Activated CD8-positive, alpha-beta memory T cell treated with anti-CD3 and anti-CD28 coated beads, Interleukin-2, amount 50 U/mL, for 4 hours (primary cell): Measurements from ENCODE around the gene LNPEP.
"Not testable (repeated sequence)": the region's sequence is repeated elsewhere in the genome, so short reads cannot be mapped to it uniquely, and the experiment has no call there.

Source experiments
- DNase-seq: peaks from one replicate; pipeline ENCODE4 v3.0.0-alpha.2; 2020

Gene LNPEP

DNA sequence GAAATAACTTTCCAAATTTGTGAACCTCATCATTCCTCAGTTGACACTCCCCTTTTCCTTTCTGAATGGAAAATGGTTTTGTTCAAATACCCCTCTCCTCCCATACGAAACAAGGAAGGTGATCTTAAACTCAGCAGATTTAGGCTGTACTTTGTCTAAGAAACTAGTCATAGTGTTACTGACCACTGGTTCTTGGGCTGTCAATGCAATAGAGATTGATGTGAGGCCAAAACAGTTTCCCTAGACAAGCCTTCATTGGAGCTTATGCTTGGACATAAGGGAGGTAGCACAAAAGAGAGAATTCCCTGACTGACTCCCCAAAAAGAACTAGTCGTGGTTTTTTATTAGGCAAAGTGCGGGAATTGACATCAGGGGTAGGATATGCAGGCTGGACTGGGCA lies 5.3 kb upstream of the LNPEP start:
- DNase-seq, result no peak

GRCh38 chr5:96931037-96931436 lies 4.8 kb upstream of the LNPEP start:
- not testable (repeated sequence) for DNase-seq

DNA sequence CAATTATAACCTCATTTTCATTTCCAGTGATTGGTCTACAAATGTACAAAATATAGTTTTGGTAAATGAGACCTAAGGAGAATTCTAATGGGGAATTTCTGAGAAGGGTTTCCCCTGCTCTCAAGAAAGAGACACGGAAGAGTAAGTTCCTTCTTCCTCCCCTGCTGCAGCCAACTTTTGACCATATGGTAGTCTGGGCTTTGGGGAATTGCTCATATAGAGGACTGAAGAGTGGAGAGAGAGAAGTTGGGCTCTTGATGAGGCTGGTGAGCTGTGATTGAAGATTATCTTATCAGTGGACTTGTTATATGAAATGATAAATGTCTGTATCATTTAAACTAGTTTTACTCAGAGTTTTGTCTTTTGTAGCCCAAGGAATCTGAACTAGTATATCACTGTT lies 4.3 kb upstream of the LNPEP start:
- no peak for DNase-seq

- no peak for DNase-seq
These were observed 3.9 kb upstream of the LNPEP start for GRCh38 chr5:96932026-96932425.

DNA sequence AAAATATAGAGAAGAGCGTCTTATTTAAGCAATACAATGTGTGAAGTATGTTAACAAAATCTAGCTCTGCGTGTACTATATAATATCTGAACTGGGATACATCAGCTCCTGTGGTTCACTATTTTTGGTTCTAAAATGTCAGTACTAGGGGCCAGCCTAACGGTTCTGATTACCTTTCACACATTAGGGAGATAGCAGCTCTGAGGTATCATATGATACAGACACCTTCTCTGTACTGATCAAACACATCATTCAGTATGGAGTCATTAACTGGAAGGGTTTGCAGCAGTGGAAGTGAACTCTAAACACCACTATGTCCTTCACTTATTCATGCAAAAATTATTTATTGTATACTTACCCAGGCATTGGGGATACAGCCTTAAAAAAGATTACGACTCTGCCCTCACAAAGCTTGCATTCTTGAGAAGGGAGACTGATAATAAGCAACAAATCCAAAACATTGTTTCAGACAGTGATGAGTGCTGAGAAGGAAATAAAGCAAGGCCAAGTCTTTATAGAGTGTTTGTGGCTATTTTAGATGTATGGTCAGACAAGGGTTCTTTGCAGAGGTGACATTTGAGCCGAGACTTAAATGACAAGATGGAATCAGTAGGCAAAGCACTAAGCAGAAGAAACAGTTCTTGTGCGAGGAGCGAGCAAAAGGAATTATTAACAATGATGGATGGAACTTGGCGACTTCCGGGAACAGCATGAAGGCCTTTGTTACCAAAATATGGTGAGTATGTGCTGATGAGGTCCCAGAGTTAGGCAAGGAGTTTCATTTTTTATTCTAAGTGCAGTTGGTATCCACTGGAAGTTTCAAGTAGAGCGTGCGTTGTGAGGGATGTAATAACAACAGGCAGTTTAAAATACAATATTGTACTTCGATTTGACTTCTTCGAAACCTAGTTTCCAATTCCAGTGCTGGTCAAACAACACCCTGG lies 1.8 kb upstream of the LNPEP start:
- DNase-seq, result no peak

- DNase-seq, result peak; percentile 91
These were observed 947 bp upstream of the LNPEP start for GRCh38 chr5:96934708-96935558.

DNA sequence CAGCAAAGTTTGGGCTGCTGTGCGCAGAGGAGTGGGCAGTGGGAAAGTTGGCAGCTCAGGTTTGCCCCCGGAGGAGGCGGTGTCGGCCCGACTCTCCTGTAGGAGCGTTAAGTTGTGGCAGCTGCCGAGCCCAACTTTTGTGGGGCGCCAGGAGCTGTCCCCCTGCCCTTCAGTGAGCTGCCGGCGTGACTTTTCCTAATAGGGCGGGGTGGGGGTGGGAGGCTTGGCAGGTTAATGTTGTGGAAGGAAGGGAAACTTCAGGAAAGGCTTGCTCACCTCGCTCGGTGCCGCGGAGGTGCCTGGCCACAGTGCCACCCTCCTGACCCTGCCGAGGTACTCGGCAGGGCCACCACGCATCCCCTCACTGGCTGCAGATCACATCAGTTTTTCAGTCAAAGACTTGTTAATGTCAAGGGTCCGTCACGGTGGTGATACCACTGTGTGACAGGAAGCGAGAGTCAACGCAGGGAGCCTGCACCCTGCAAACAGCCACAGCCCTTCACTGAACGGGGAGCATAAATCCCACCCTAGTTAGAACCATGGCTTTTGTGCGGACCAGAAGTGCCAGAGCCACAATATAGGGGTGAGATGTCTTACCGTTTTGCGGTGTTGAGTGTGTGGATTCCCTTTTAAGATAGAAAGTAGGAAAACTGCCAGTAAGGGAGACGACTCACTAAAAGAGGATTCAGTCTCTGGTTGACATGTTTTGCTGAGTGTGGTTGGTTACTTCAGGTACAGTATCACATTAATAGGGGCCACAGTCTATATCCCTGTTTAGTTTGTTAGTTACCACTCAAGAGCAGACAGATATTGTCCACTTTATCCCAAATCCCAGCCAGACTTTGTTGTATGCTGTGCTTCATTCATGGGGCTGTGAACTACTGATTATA lies 796 bp downstream of the LNPEP start:
- DNase-seq, result peak; percentile 49

GRCh38 chr5:96940586-96940985 lies 4.7 kb downstream of the LNPEP start:
- no peak for DNase-seq

GRCh38 chr5:96941140-96941539 lies 5.3 kb downstream of the LNPEP start:
- DNase-seq, result no peak

DNA sequence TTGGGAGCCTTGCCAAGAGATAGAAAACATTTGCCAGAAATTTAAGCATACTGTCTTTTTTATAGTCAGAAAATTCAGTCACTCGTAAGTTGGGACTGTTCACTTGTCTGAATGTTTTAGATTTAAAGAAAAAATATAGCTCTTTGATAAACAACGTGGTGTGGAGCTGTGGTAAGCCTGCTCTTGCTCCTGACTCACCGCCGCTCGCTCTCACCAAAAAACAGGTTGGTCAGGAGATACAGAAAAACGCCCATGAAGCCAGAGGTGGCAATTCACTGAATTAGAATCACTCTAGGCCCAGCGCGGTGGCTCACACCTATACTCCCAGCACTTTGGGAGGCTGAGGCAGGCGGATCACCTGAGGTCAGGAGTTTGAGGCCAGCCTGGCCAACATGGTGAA lies 6.2 kb downstream of the LNPEP start:
- DNase-seq, result peak; percentile 46

- DNase-seq, result no peak
These were observed 7.0 kb downstream of the LNPEP start for GRCh38 chr5:96942911-96943310.

- DNase-seq, result no peak
These were observed 7.9 kb downstream of the LNPEP start for GRCh38 chr5:96943799-96944198.

DNA sequence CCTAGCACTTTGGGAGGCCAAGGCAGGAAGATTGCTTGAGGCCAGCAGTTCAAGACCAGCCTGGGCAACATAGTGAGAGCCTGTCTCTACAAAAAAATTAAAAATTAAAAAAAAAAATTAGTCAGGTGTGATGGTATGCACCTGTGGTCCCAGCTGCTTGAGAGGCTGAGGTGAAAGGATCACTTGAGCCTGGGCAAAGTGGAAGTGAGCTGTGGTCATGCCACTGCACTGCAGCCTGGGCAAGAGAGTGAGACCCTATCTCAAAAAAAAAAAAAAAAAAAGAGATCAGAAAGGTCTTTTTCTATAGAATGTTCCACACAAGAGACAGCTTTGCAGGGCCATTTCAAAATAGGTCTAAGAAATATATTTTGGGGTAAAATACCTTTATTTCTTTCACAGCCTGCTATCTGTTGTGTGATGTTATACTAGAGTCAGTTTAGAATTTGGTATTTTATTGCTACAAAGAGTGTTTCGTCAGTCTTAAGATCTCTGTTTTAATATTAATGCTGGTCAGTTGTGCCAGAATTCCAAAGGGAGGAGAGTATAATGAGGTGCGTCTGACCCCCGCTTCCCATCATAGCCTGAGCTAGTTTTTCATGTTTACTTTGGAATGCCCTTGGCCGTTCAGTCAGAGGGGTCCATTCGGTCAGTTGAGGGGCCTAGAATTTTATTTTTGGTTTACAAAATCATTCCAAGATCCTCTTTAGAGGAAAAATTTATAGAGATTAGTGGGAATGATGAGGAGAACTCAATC lies 9.4 kb downstream of the LNPEP start:
- DNase-seq, result no peak

DNA sequence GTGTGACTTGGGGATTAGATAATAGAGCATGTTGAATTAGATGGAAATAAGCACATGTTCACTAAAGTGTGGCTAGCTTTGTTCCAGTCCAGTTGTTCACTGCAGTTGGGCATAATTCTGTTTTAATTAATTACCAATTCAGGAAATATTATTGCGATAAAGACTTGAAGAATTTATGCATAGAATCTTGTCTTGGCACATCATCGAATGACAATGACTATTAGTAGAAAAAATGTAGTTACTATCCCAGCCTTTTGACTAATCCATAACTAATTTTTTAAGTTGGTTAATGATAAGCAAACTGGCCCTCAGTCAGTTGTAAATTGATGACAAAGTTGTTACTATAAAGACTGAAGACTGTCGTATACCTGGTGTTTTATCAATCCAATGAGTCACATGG lies 10.5 kb downstream of the LNPEP start:
- no peak for DNase-seq

DNA sequence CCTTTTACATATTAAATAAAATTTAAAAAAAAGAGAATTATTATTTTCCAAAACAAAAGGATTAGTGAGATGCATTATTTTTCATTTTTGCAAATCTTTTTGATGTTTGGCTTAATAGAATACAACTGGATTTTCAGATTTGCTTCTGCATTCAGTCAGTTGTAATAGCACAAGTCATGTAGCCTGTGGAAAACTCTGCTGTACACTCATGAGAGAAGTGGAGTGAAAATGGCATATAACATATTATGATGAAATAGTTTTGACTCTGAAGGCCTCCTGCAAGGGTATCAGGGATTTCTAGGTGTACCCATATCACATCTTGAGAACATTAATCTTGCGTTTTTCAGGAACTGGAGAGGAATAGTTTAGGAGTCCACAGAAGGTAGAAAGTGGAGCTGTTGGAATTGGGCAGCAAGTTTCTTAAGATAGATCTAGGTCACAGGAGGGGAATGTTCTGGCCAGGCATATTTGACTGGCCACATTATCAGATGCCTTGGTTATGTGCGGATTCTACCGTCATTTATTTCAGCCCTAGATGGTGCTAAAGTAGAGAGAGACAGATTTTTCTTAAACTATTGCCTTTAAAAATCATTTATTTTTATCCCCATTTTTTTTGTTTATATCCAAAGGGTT lies 16.4 kb downstream of the LNPEP start:
- no peak for DNase-seq

- no peak for DNase-seq
These were observed 17.3 kb downstream of the LNPEP start for GRCh38 chr5:96952974-96953730.

DNA sequence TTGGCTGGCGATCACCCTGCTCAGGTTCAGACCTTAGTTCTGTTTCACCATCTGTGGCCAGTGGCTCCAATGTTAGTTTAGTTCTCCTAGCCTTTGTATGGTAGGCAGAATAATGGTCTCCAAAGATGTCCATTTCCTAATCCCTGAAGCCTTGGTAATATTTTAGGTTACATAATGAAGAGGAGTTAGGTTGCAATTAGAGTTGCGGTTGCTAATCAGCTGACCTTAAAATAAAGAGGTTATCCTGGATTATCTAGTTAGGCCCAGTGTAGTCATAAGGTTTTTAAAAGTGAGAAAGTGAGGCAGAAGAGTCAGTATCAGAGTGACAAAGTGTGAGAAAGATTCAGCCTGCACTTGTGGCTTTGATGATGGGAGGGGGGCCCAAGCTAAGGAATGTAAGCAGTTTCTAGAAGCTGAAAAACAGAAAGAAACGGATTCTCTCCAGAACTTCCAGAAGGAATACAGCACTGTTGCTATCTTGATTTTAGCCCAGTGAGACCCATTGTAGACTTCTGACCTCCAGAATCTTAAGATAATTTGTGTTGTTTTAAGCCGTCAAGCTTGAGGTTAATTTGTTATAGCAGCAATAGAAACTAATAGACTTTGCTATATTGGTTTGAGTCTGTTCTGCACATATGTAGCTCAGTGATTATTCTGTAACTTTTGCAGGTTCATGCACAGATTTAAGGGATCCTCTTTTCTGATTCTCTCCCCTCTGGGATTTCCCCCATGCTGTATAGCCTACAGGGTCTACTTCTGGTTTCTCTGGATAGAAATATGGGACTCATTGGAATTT lies 21.6 kb downstream of the LNPEP start:
- DNase-seq, result no peak

GRCh38 chr5:96958977-96959376 lies 23.1 kb downstream of the LNPEP start:
- no peak for DNase-seq

DNA sequence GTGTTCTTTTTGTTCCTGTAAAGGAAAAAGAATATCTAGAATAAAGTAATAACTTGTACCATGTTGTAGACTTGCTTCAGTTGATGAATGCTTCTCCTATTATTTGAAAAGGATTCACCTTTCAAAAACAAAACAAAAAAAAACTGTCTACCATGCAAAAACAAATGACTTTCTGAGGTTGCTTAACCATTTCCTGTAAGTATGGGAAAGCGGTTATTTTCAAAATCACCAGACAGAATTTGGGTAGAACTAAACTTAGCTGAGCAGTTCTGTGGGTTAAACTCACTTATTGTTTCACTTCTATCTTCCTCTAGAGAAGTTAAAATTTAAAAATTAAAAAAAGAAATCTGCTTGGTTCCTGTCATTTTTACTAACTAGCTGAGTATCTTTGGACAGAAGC lies 25.2 kb downstream of the LNPEP start:
- DNase-seq, result no peak

DNA sequence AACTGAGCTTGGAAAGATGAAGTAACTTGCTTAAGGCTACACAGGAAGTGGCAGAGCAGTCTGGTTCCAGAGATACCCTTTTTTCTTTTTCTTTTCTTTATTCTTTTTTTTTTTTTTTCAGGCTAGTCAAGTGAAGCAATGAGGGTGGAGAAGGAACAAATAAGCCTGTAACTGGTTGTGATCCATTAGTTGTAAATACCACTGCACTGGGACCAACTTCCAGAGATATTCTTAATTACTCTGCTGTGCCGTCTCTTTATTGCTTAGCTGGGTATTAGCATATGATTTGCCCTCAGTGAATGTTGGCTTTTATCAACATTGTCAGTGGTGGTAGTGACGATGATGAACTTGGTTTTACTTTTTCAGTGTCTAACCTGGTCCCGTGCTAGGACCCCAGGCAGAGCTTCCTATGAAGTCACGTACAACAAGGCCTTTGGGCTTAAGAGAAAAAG lies 26.7 kb downstream of the LNPEP start:
- no peak for DNase-seq
